ENCODE data around the gene DIS3L2.
"Not testable (repeated sequence)": the region's sequence is repeated elsewhere in the genome, so short reads cannot be mapped to it uniquely, and the experiment has no call there.

The DIS3L2 gene

DNA sequence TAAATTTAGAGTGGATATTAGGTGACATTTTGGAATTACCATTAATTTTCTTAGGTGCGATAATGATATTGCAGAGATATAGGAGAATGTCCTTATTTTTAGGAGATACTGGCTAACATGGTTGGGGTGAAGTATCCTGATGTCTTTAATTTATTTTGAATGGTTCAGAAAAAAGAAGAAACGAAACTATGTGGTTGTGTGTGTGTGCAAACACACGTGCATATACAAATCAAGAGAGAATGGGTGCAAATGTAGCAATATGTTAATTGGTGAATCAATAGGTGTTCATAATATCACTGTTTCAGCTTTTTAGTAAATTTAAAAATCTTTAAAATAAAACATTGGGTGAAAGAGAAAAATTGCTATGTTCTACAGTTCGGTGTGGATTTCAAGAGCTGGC, 140.9 kb downstream of the DIS3L2 start:
- DNase-seq (ENCODE audit: extremely low read depth, low read depth): no peak
- TF ChIP-seq, protein P1, sequence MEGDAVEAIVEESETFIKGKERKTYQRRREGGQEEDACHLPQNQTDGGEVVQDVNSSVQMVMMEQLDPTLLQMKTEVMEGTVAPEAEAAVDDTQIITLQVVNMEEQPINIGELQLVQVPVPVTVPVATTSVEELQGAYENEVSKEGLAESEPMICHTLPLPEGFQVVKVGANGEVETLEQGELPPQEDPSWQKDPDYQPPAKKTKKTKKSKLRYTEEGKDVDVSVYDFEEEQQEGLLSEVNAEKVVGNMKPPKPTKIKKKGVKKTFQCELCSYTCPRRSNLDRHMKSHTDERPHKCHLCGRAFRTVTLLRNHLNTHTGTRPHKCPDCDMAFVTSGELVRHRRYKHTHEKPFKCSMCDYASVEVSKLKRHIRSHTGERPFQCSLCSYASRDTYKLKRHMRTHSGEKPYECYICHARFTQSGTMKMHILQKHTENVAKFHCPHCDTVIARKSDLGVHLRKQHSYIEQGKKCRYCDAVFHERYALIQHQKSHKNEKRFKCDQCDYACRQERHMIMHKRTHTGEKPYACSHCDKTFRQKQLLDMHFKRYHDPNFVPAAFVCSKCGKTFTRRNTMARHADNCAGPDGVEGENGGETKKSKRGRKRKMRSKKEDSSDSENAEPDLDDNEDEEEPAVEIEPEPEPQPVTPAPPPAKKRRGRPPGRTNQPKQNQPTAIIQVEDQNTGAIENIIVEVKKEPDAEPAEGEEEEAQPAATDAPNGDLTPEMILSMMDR (IDR thresholded peaks at IDR 0.05; ENCODE audit: low read depth, low read length): no peak

DNA sequence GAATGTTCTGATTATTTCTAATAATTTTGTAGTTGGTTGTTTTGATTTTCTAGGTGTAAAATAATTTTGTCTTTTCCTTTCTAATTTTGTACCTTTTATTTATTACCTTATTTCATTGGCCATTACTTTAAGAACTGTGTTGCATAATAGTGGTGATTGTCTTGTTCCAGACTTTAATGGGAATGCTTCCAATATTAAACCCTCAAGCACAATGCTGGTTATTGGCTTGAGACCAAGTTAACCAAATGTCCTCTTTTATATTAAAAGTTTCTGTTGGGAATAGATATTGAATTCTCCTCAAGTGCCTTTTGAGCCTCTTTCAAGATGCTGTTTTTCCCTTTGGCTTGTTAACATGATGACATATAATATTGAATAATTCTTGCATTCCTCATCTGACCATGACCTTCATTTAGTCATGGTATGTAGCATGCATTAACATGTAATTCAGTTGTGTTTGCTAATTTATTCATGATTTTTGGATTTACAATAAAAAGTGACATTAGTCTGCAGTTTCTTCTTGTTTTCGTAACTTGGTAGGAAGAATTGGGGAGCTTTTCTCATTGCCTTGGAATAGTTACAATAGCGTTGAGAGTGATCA, 141.7 kb downstream of the DIS3L2 start:
- no peak for DNase-seq (ENCODE audit: extremely low read depth, low read depth)
- TF ChIP-seq, protein P1 (IDR thresholded peaks at IDR 0.05; ENCODE audit: low read depth, low read length): no peak

DNA sequence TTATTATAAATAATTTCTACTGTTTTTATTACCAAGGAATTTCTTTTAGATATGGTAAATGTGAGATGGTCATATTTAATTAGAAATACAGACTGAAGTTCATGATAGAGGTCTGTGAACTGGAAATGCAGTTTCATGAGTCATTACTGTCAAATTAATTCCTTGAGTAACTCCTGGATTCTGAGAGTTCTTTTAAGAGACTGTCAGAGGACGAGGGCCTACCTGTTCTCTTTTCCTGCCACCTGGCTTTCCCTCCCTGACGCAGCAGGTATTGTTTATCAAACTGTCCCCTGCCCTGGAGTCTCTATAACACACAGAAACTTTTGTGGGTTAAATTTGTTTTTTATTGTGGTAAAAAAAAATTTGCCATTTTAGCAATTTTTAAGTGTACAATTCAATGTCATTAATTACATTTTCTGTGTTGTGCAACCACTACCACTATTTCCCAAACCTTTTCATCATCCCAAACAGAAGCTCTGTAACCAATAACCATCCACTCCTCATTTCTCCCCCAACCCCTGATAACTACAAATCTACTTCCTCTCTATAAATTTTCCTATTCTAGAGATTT, 142.6 kb downstream of the DIS3L2 start:
- DNase-seq (ENCODE audit: extremely low read depth, low read depth): no peak
- TF ChIP-seq, protein P1 (IDR thresholded peaks at IDR 0.05; ENCODE audit: low read depth, low read length): no peak

DNA sequence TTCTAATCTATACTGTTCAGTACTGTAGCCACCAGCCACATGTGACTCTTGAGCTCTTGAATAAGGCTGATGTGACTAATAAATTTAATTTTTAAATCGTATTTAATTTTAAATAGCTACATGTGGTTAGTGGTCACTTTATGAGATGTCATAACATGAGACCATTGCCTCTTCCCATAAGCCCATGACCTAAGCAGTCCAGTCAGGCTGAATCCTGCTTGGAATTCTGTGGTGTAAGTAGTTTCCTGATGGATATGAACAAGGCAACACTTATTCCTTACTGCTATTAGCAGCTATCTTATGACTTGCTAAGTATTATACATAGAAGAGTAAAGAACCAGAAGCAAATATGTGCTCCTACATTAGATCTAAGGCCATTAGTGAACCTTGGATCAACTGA, 150.0 kb downstream of the DIS3L2 start:
- TF ChIP-seq, protein P1 (IDR thresholded peaks at IDR 0.05; ENCODE audit: low read depth, low read length): no peak
- DNase-seq (ENCODE audit: extremely low read depth, low read depth): no peak

DNA sequence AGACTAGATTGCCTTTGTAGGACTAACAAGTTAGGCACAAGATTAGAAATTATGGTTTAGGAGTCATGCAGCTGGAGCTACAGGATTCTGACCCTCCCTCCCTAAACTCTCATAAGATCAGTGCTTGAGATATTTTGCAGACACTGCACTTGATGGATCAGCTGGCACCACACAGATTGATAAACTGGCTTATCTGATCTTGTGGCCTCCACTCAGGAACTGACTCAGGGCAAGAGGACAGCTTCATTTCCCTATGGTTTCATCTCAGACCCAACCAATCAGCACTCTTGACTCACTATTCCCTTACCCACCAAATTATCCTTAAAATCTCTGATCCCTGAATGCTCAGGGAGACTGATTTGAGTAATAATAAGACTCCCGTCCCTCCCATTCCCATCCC, 152.3 kb downstream of the DIS3L2 start:
- DNase-seq (ENCODE audit: extremely low read depth, low read depth): no peak
- TF ChIP-seq, protein P1 (IDR thresholded peaks at IDR 0.05; ENCODE audit: low read depth, low read length): no peak

DNA sequence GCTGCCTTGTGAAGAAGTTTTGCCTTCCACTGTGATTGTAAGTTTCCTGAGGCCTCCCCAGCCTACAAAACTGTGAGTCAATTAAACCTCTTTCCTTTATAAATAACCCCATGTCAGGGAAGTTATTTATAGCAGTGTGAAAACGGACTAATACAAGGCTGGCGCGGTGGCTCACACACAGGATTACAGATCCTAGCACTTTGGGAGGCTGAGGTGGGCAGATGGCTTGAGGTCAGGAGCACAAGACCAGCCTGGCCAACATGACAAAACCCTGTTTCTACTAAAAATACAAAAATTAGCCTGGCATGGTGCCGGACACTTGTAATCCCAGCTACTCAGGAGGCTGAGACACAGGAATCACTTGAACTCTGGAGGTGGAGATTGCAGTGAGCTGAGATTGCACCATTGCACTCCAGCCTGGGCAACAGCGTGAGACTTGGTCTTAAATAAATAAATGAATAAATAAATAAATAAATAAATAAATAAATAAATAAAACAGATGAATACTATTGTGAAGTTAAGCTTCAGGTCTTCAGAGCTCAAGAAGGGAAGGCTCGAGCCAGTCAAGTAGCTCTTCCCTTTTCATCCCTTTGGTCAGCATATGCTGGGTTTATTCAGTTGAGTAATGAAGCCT, 154.3 kb downstream of the DIS3L2 start:
- not testable (repeated sequence) for DNase-seq (ENCODE audit: extremely low read depth, low read depth)

DNA sequence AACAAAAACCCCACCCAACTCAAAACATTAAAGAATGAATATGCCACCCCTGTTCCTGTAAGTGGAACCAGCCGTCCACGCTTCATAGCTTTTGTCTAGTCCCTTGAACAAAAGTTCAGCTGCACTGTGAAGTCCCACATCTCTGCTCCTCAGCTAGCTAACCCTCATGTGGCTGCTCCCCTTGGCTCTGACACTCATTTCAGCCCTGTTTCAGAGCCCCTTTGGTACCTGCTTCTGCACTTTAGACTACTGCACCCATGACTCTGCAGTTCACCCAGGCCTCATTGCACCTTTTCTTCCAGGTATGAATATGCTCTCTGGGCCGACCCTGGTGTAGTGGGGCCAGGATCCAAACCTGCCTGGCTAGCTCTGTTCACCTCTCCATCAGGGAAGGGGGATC, 155.3 kb downstream of the DIS3L2 start:
- TF ChIP-seq, protein P1 (IDR thresholded peaks at IDR 0.05; ENCODE audit: low read depth, low read length): no peak
- no peak for DNase-seq (ENCODE audit: extremely low read depth, low read depth)

Measured in AG09319 (cell line).